WTC11 (cell line): ENCODE results near the gene TNS3. TPM values are rescaled to one million over a fixed set of nuclear protein-coding genes. Genes with fewer than 3 reads are reported as not detected.
A peak's percentile ranks its signal among the peaks of the same experiment; 100 is the strongest.

Experiments used
- ATAC-seq: fragments of 200-7000 bp; cut with Tn5 transposase; 2 replicates; pipeline ENCODE4 v1.10.0; 2021; ENCODE audit warnings: mild to moderate bottlenecking, moderate library complexity
- CTCF ChIA-PET: fragments of 300-600 bp; sonication (Branson Sonifier 250); formaldehyde crosslinking; loops from one replicate; lab custom pipeline; 2021; ENCODE audit warnings: antibody characterized with exemption; lab: Charles Lee
- POLR2A ChIA-PET: fragments of 350-600 bp; sonication (Branson Sonifier 250); formaldehyde crosslinking; loops from one replicate; lab custom pipeline; 2021; ENCODE audit warnings: antibody characterized with exemption; lab: Charles Lee
- DNase-seq: peaks from one replicate; pipeline ENCODE4 v3.0.0; 2021; ENCODE audit warnings: low spot score
- H3K27ac Mint-ChIP-seq: 2 replicates; pipeline ENCODE4 v1.8.0; 2021; ENCODE audit warnings: mixed read lengths
- H3K27me3 Mint-ChIP-seq: 2 replicates; pipeline ENCODE4 v1.8.0; 2021; ENCODE audit warnings: low read depth, mild to moderate bottlenecking, moderate library complexity, mixed read lengths
- H3K36me3 Mint-ChIP-seq: 2 replicates; pipeline ENCODE4 v1.8.0; 2021; ENCODE audit warnings: mixed read lengths
- H3K4me1 Mint-ChIP-seq: 2 replicates; pipeline ENCODE4 v1.8.0; 2022; ENCODE audit warnings: mixed read lengths
- H3K4me3 Mint-ChIP-seq: 2 replicates; pipeline ENCODE4 v1.8.0; 2021; ENCODE audit warnings: mild to moderate bottlenecking, moderate library complexity, mixed read lengths
- H3K9me3 Mint-ChIP-seq: 2 replicates; pipeline ENCODE4 v1.8.0; 2021; ENCODE audit warnings: mixed read lengths
- ATF1 ChIP-seq: sonication (generic); formaldehyde crosslinking; IDR thresholded peaks from 2 replicates; pipeline ENCODE4 v1.8.1; 2023; ENCODE audit warnings: mild to moderate bottlenecking, moderate library complexity, missing genetic modification reagents
- CREM ChIP-seq: sonication (generic); formaldehyde crosslinking; IDR thresholded peaks from 2 replicates; pipeline ENCODE4 v1.8.1; 2022; ENCODE audit warnings: mild to moderate bottlenecking, missing genetic modification reagents, moderate library complexity
- ESRRA ChIP-seq: sonication (generic); formaldehyde crosslinking; IDR thresholded peaks from 2 replicates; pipeline ENCODE4 v1.8.1; 2022; ENCODE audit warnings: mild to moderate bottlenecking, missing genetic modification reagents, borderline replicate concordance
- FOXK1 ChIP-seq: sonication (generic); formaldehyde crosslinking; IDR thresholded peaks from 2 replicates; pipeline ENCODE4 v1.8.0; 2022; ENCODE audit warnings: mild to moderate bottlenecking, moderate library complexity, missing genetic modification reagents
- GTF2I ChIP-seq: fragments of 250-450 bp; sonication (Bioruptor Pico); conservative IDR thresholded peaks from 2 replicates; pipeline ENCODE4 v1.4.0; 2021; ENCODE audit warnings: mild to moderate bottlenecking
- HMGA2 ChIP-seq: fragments of 250-450 bp; sonication (Bioruptor Pico); IDR thresholded peaks from 2 replicates; pipeline ENCODE4 v1.4.0; 2021; ENCODE audit warnings: mild to moderate bottlenecking, moderate library complexity
- MXD4 ChIP-seq: fragments of 250-450 bp; sonication (Bioruptor Pico); IDR thresholded peaks from 2 replicates; pipeline ENCODE4 v1.8.0; 2021; ENCODE audit warnings: mild to moderate bottlenecking, moderate library complexity, borderline replicate concordance
- NFE2L1 ChIP-seq: sonication (generic); formaldehyde crosslinking; IDR thresholded peaks from 2 replicates; pipeline ENCODE4 v1.8.1; 2023; ENCODE audit warnings: missing genetic modification reagents
- TCF7 ChIP-seq: sonication (generic); formaldehyde crosslinking; IDR thresholded peaks from 2 replicates; pipeline ENCODE4 v1.8.0; 2022; ENCODE audit warnings: mild to moderate bottlenecking, low read depth, missing genetic modification reagents, moderate library complexity
- ZNF317 ChIP-seq: sonication (generic); formaldehyde crosslinking; IDR thresholded peaks from 2 replicates; pipeline ENCODE4 v1.8.1; 2023; ENCODE audit warnings: low read depth, mild to moderate bottlenecking, moderate library complexity, missing genetic modification reagents, borderline replicate concordance
- total RNA-seq: library from RNA; stranded (reverse); gene quantifications from 3 replicates; pipeline ENCODE4 v1.2.3, GENCODE V29; 2021
- TF ChIP-seq, protein P1 (sequence below): sonication (generic); formaldehyde crosslinking; IDR thresholded peaks from 2 replicates; pipeline ENCODE4 v1.8.1; 2022; ENCODE audit warnings: low read depth, missing genetic modification reagents, borderline replicate concordance
- TF ChIP-seq, protein P2 (sequence below): fragments of 250-450 bp; sonication (Bioruptor Pico); IDR thresholded peaks from 2 replicates; pipeline ENCODE4 v1.9.0; 2021; ENCODE audit warnings: mild to moderate bottlenecking, borderline replicate concordance
- TF ChIP-seq, protein P3 (sequence below): fragments of 250-450 bp; sonication (Bioruptor Pico); IDR thresholded peaks from 2 replicates; pipeline ENCODE4 v1.9.0; 2021; ENCODE audit warnings: mild to moderate bottlenecking
- TF ChIP-seq, protein P4 (sequence below): sonication (generic); formaldehyde crosslinking; IDR thresholded peaks from 2 replicates; pipeline ENCODE4 v1.8.1; 2022; ENCODE audit warnings: mild to moderate bottlenecking, missing genetic modification reagents, moderate library complexity, borderline replicate concordance

Gene TNS3
- total RNA-seq, 1 experiment from 2014 or later, result 37.7 TPM

DNA sequence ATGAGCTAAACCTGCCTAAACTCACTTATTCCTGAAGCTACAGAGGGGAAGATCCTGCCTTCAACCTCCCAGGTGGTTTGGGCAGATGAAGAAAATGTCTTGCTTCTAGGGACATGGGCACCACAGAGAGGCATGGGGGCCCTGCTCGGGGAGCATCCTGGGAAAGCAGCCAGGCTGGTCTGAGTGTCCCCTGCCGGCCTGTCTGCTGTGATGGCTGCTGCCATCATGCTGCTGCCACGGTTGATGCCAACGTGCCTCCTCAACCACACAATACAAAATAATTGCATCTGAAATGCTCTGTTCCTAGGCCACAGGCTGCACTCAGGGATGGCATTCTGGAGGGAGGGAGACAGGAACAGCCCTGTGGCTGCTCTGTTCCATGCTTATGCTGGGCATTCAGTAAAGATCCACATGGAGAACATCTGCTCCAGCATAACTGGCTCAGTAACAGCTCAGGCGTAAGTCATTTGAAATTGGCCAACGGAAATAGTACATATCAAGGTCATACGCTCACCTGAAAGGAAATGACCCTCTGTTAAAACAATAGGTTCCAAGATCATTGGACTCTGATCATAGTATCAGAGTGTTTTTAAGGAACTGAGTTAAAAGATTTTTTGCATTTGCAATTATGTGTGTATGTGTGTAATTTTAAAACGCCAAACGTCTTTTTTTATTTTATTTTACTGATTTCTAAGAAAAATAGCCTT lies 299.0 kb downstream of the TNS3 start:
- CTCF ChIA-PET, result interaction anchor here (3.1 kb wide), 1 partner anchor 17 kb away, joined by 11 read pairs; no protein-coding TSS in a partner anchor
- H3K4me3 Mint-ChIP-seq, result no peak overlapping the region

More for the DNA sequence above, 299.0 kb downstream of the TNS3 start:
- Mint-ChIP-seq H3K27ac (peak overlapping the region; percentile 68; the same call in 1 of the 2 replicates), H3K9me3 (no peaks in the 10 kb centered on the region; the same call in 1 of the 2 replicates), H3K36me3 (peaks cover 27% of the 10 kb centered on the region), H3K4me1 (no peaks in the 10 kb centered on the region), H3K27me3 (no peaks in the 10 kb centered on the region)
- POLR2A ChIA-PET, result no interaction called here
- TF ChIP-seq FOXK1 (CRISPR knock-in tag), result no peak
- TF ChIP-seq, protein P1, sequence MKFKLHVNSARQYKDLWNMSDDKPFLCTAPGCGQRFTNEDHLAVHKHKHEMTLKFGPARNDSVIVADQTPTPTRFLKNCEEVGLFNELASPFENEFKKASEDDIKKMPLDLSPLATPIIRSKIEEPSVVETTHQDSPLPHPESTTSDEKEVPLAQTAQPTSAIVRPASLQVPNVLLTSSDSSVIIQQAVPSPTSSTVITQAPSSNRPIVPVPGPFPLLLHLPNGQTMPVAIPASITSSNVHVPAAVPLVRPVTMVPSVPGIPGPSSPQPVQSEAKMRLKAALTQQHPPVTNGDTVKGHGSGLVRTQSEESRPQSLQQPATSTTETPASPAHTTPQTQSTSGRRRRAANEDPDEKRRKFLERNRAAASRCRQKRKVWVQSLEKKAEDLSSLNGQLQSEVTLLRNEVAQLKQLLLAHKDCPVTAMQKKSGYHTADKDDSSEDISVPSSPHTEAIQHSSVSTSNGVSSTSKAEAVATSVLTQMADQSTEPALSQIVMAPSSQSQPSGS, result no peak
- no peak for TF ChIP-seq MXD4 (CRISPR knock-in tag)
- TF ChIP-seq ESRRA (CRISPR knock-in tag), result no peak
- TF ChIP-seq HMGA2 (CRISPR knock-in tag), result no peak
- TF ChIP-seq CREM (CRISPR knock-in tag), result no peak
- TF ChIP-seq, protein P2, sequence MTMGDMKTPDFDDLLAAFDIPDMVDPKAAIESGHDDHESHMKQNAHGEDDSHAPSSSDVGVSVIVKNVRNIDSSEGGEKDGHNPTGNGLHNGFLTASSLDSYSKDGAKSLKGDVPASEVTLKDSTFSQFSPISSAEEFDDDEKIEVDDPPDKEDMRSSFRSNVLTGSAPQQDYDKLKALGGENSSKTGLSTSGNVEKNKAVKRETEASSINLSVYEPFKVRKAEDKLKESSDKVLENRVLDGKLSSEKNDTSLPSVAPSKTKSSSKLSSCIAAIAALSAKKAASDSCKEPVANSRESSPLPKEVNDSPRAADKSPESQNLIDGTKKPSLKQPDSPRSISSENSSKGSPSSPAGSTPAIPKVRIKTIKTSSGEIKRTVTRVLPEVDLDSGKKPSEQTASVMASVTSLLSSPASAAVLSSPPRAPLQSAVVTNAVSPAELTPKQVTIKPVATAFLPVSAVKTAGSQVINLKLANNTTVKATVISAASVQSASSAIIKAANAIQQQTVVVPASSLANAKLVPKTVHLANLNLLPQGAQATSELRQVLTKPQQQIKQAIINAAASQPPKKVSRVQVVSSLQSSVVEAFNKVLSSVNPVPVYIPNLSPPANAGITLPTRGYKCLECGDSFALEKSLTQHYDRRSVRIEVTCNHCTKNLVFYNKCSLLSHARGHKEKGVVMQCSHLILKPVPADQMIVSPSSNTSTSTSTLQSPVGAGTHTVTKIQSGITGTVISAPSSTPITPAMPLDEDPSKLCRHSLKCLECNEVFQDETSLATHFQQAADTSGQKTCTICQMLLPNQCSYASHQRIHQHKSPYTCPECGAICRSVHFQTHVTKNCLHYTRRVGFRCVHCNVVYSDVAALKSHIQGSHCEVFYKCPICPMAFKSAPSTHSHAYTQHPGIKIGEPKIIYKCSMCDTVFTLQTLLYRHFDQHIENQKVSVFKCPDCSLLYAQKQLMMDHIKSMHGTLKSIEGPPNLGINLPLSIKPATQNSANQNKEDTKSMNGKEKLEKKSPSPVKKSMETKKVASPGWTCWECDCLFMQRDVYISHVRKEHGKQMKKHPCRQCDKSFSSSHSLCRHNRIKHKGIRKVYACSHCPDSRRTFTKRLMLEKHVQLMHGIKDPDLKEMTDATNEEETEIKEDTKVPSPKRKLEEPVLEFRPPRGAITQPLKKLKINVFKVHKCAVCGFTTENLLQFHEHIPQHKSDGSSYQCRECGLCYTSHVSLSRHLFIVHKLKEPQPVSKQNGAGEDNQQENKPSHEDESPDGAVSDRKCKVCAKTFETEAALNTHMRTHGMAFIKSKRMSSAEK (CRISPR knock-in tag), result no peak
- TF ChIP-seq GTF2I (CRISPR knock-in tag), result no peak
- TF ChIP-seq ZNF317 (CRISPR knock-in tag), result no peak
- TF ChIP-seq NFE2L1 (CRISPR knock-in tag), result no peak
- TF ChIP-seq, protein P3, sequence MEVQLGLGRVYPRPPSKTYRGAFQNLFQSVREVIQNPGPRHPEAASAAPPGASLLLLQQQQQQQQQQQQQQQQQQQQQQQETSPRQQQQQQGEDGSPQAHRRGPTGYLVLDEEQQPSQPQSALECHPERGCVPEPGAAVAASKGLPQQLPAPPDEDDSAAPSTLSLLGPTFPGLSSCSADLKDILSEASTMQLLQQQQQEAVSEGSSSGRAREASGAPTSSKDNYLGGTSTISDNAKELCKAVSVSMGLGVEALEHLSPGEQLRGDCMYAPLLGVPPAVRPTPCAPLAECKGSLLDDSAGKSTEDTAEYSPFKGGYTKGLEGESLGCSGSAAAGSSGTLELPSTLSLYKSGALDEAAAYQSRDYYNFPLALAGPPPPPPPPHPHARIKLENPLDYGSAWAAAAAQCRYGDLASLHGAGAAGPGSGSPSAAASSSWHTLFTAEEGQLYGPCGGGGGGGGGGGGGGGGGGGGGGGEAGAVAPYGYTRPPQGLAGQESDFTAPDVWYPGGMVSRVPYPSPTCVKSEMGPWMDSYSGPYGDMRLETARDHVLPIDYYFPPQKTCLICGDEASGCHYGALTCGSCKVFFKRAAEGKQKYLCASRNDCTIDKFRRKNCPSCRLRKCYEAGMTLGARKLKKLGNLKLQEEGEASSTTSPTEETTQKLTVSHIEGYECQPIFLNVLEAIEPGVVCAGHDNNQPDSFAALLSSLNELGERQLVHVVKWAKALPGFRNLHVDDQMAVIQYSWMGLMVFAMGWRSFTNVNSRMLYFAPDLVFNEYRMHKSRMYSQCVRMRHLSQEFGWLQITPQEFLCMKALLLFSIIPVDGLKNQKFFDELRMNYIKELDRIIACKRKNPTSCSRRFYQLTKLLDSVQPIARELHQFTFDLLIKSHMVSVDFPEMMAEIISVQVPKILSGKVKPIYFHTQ (CRISPR knock-in tag), result no peak
- TF ChIP-seq ATF1 (CRISPR knock-in tag), result no peak
- no peak for TF ChIP-seq TCF7 (CRISPR knock-in tag)
- TF ChIP-seq, protein P4, sequence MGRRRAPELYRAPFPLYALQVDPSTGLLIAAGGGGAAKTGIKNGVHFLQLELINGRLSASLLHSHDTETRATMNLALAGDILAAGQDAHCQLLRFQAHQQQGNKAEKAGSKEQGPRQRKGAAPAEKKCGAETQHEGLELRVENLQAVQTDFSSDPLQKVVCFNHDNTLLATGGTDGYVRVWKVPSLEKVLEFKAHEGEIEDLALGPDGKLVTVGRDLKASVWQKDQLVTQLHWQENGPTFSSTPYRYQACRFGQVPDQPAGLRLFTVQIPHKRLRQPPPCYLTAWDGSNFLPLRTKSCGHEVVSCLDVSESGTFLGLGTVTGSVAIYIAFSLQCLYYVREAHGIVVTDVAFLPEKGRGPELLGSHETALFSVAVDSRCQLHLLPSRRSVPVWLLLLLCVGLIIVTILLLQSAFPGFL (CRISPR knock-in tag), result no peak
- DNase-seq (no peak), ATAC-seq (no peak)
